Measurements from ENCODE around the gene MINDY2.
"Not testable (repeated sequence)": the region's sequence is repeated elsewhere in the genome, so short reads cannot be mapped to it uniquely, and the experiment has no call there.

DNA sequence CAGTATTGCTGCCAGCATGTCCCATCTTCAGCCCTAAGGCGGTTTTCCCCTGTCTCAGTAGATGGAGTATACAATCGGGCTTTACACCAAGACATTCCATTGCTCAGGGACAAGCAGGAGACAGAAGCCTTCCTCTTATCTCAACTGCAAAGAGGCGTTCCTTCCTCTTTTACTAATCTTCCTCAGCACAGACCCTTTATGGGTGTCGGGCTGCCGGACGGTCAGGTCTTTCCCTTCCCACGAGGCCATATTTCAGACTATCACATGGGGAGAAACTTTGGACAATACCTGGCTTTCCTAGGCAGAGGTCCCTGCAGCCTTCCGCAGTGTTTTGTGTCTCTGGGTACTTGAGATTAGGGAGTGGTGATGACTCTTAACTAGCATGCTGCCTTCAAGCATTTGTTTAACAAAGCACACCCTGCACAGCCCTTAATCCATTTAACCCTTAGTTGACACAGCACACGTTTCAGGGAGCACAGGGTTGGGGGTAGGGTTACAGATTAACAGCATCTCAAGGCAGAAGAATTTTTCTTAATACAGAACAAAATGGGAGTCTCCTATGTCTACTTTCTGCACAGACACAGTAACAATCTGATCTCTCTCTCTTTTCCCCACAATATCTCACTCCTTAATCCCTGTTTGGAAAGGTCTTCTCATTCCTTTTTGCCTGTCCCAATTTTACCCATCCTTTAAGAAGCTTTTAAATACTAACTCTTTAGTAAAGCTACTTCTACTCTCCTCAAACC, 62.8 kb downstream of the MINDY2 start:
- TF ChIP-seq POLR2AphosphoS5 (IDR thresholded peaks at IDR 0.05); POLR2A (IDR thresholded peaks at IDR 0.05; ENCODE audit: low read depth): not testable (repeated sequence)

Data from esophagus muscularis mucosa (tissue), 2 donors.